ENCODE data around the gene METTL1. TPM values are rescaled to one million over a fixed set of nuclear protein-coding genes. Genes with fewer than 3 reads are reported as not detected.

METTL1 gene
- total and polyA plus RNA-seq, 9 of the 15 experiments (the other 6 are each of a cell fraction or from before 2014, with no cell fraction given) = 12.6 to 65.9 (median 39.2) TPM

- TF ChIP-seq FOXP4 (CRISPR knock-in tag; IDR thresholded peaks at IDR 0.05; ENCODE audit: borderline replicate concordance) (no peak; the same call in 1 of the 2 replicates), ZNF184 (CRISPR knock-in tag; IDR thresholded peaks at IDR 0.05) (no peak), ZBTB1 (CRISPR knock-in tag; IDR thresholded peaks at IDR 0.05; ENCODE audit: borderline replicate concordance, low read depth) (0 out of 2 replicates have a peak, but pooled peaks have one; percentile 67), ZNF584 (CRISPR knock-in tag; IDR thresholded peaks at IDR 0.05; ENCODE audit: low read depth) (no peak), ATF3 (IDR thresholded peaks at IDR 0.05) (no peak), ATF3 (CRISPR knock-in tag; conservative IDR thresholded peaks at IDR 0.05) (no peak), TSHZ1 (CRISPR knock-in tag; IDR thresholded peaks at IDR 0.05) (no peak), NONO (IDR thresholded peaks at IDR 0.05; ENCODE audit: low read depth in 2 of 2, low read length in 1 of 2) (no peak)
Observed at GRCh38 chr12:57772429-57773322, 771 bp upstream of the METTL1 start, which contains the start of gene EEF1AKMT3 (continued).

Data from K562 (cell line).